Activated naive CD8-positive, alpha-beta T cell treated with anti-CD3 and anti-CD28 coated beads for 36 hours (primary cell): Measurements from ENCODE around the gene LIPC. TPM values are rescaled to one million over a fixed set of nuclear protein-coding genes. Genes with fewer than 3 reads are reported as not detected.
"Not testable (repeated sequence)": the region's sequence is repeated elsewhere in the genome, so short reads cannot be mapped to it uniquely, and the experiment has no call there.

ENCODE experiments used
- DNase-seq: peaks from one replicate; pipeline ENCODE4 v3.0.0; 2021
- H3K27ac Mint-ChIP-seq: one replicate; pipeline ENCODE4 v1.8.0; 2022; ENCODE audit warnings: mild to moderate bottlenecking, moderate library complexity, mixed read lengths
- H3K27me3 Mint-ChIP-seq: one replicate; pipeline ENCODE4 v1.8.0; 2022; ENCODE audit warnings: mild to moderate bottlenecking, mixed read lengths
- H3K36me3 Mint-ChIP-seq: one replicate; pipeline ENCODE4 v1.8.0; 2021; ENCODE audit warnings: mild to moderate bottlenecking, mixed read lengths
- H3K4me1 Mint-ChIP-seq: one replicate; pipeline ENCODE4 v1.8.0; 2021; ENCODE audit warnings: mixed read lengths
- H3K4me3 Mint-ChIP-seq: one replicate; pipeline ENCODE4 v1.8.0; 2022; ENCODE audit warnings: mild to moderate bottlenecking, moderate library complexity, mixed read lengths
- H3K9me3 Mint-ChIP-seq: one replicate; pipeline ENCODE4 v1.8.0; 2022; ENCODE audit warnings: mixed read lengths
- total RNA-seq, 2 experiments: library from RNA; stranded (reverse); gene quantifications; one replicate each; pipeline ENCODE4 v1.2.3, GENCODE V29; 2021

Gene LIPC
- total RNA-seq, 2 experiments from 2014 or later = 1.5 to 1.8 TPM

DNA sequence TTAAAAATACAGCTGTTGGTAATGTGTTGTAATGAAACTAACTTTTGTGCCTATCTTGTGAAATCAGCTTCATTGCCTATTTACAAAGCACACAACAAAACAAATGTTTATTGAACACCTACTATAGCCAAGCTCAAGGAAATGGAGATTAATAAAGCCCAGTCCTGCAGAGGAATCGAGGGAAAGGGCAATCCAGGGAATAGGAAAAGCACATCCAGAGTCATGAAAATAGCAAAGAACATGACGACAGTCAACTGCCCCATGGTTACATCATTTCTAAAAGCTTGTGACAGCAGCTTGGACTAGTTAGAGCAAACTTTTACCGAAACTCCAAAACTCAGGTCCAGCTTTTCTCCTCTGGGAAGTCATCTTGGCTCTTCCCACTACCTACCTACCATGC, 157.3 kb downstream of the LIPC start:
- peaks cover 24% of the 10 kb centered on the region for H3K4me1 Mint-ChIP-seq
- peaks cover 11% of the 10 kb centered on the region for H3K36me3 Mint-ChIP-seq
- H3K27ac Mint-ChIP-seq = no peak overlapping the region
- no peak overlapping the region for H3K4me3 Mint-ChIP-seq
- no peaks in the 10 kb centered on the region for H3K27me3 Mint-ChIP-seq
- peaks cover 4% of the 10 kb centered on the region for H3K9me3 Mint-ChIP-seq
- DNase-seq = no peak

DNA sequence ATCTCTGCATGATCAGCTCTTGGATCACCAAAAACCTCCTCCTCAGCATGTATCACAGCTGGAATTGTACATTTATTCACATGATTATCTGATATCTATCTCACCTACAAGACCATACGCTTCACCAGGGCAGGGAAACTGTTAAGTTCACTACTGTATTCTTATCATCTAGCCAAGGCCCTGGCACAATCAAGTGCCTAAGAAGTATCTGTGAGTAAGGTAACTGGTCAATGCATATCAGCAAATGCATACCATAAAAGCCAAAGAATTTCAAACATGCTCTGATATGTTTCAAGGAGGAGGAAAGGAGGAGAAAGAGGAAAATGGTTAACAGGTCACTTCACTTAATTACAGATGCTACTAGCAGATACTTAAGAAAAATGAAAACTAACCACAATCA, 158.4 kb downstream of the LIPC start:
- DNase-seq = no peak
- H3K9me3 Mint-ChIP-seq = peaks cover 2% of the 10 kb centered on the region
- peaks cover 25% of the 10 kb centered on the region for H3K4me1 Mint-ChIP-seq
- no peaks in the 10 kb centered on the region for H3K27me3 Mint-ChIP-seq
- H3K36me3 Mint-ChIP-seq = peaks cover 14% of the 10 kb centered on the region
- H3K4me3 Mint-ChIP-seq = no peak overlapping the region
- H3K27ac Mint-ChIP-seq = no peak overlapping the region

DNA sequence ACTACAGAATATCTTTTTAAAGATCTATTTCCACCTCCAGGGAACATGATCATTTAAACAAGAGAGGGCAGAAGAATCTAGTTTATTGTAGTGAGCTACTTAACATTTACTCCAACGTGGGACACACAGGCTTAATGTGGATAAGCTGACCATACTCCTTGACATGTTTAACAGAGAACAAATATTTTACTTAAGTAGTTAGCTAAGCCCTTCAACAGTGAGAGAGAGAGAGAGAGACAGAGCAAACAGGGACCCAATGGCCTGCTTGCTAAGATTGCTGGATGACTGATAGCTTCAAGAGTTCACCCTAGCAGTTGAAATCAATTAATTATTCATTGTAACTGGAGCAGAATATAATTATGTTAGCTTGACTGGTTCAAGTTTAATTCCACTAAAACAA, 159.1 kb downstream of the LIPC start:
- Mint-ChIP-seq H3K36me3 (peaks cover 18% of the 10 kb centered on the region), H3K4me1 (peaks cover 20% of the 10 kb centered on the region), H3K27me3 (no peaks in the 10 kb centered on the region), H3K27ac (no peak overlapping the region), H3K4me3 (no peak overlapping the region), H3K9me3 (peaks cover 2% of the 10 kb centered on the region)
- DNase-seq = no peak

DNA sequence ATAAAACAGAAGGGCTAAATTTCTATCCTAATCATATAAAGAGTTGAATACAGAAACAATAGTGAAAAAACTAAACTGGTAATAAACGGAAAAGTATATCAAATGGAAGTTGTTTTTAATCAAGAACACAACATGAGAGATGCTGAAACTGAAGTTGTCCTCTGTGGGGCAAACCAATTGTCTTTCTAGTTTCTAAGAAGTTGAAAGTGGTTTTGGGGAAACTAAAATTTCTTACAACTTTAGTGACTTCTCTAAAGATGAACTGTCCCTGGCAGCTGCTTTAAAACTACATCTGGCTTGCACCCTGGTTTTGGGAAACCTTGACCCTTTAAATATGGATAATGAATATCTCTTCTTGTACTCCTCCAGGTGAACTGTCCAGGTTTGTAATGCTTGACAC, 162.1 kb downstream of the LIPC start:
- Mint-ChIP-seq H3K36me3 (peaks cover 27% of the 10 kb centered on the region), H3K9me3 (peaks cover 2% of the 10 kb centered on the region), H3K4me3 (no peak overlapping the region), H3K27ac (peak overlapping the region; percentile 64), H3K27me3 (no peaks in the 10 kb centered on the region), H3K4me1 (peaks cover 22% of the 10 kb centered on the region)
- no peak for DNase-seq

DNA sequence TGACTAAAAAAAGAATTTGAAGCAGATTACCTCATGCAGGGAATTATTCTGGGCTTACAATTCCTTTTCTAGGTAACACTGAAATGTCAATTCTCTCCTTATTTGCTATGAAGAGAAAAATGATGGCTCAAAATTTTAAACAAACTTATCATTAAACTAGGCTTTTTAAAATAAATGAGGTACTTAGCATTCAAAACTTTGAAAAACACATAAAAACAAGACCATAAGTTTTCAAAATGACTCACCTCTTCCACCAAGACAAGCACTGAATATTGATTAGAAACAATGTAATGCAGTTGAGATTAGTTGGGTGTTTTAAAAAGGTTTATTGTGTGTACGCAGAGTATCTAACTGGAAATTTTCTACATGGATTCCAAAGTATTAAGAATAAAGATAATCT, 163.1 kb downstream of the LIPC start:
- no peak overlapping the region for H3K27ac Mint-ChIP-seq

DNA sequence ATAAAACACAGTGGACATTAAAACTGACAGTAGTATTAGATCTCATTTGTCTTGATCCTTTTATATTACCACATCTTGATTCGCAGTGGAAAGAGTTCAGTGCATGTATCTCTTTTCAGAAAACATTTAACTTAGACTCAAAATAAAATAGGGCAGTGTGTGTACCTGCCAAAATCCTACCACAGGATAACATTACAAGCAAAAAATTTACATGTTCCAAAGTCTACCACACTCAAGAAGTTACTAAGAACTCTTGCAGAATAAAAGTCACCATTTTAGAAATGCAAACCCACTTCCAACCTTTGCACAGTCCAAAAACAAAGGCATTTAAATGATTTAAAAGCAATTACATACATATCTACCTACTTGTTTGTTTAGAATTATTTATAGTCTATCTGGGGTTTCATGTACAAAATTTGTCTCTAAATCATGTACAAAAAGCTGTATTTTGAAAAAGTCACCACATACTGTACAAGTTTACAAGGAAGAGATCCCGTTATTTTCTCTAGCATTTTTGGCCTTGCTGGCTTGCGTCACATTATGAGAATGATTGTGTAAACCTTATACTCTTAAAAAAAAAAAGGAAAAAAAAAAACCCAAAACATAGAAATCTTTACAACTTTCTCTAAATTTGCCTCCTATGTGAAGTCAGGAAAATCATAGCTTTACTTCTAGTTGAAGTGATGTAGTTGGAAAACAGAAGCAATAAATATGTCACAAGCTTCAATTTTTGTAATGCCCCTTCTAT, 163.9 kb downstream of the LIPC start:
- Mint-ChIP-seq H3K27me3 (no peaks in the 10 kb centered on the region), H3K4me3 (no peak overlapping the region), H3K36me3 (peaks cover 31% of the 10 kb centered on the region), H3K4me1 (peaks cover 18% of the 10 kb centered on the region), H3K27ac (no peak overlapping the region), H3K9me3 (peaks cover 4% of the 10 kb centered on the region)
- DNase-seq = no peak

More for the DNA sequence above, 163.1 kb downstream of the LIPC start:
- Mint-ChIP-seq H3K4me1 (peaks cover 18% of the 10 kb centered on the region), H3K9me3 (peaks cover 4% of the 10 kb centered on the region), H3K4me3 (no peak overlapping the region), H3K36me3 (peaks cover 31% of the 10 kb centered on the region), H3K27me3 (no peaks in the 10 kb centered on the region)
- DNase-seq = no peak

DNA sequence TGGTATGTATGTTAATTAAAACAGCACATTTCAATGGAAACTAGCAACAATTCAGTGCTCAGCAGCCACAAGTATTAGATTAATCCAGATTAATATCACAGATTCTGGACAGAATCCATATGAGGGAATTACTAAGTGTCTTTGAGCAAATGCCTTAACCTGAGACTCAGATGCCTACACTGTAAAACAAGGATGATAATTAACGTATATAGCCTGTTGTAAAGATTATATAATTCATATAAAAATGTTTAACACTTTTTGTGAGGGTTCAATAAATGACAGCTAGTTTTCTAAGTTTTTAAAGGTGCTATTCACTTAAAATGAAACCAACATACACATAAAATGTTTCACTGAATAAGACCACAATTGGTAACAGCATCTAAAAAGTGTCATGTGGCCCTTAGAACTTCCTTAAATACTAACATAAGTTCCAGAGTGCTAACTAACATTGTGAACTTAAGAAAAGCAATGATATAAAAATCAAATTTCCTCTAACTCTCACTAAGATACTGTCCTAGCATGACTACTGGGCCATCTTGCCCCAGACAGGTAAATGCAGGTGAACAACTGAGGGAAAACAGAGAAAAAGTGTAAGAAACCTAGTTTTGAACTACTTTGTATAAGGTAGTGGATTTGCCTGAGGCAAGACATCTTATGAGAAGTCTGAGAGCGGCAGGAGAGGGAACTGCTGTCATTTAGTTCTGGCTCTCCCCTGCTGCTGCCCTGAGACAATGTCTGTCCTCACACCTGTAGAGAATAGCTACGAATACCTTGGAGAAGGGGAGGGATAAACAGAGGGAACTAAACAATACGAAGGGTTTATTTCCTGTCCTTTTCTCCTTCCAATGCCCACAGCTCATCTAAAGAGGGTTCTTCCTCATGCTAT, 166.4 kb downstream of the LIPC start:
- no peak for DNase-seq
- Mint-ChIP-seq H3K4me3 (no peak overlapping the region), H3K4me1 (peaks cover 18% of the 10 kb centered on the region), H3K27me3 (no peaks in the 10 kb centered on the region), H3K36me3 (peaks cover 37% of the 10 kb centered on the region), H3K9me3 (peaks cover 4% of the 10 kb centered on the region), H3K27ac (no peak overlapping the region)

DNA sequence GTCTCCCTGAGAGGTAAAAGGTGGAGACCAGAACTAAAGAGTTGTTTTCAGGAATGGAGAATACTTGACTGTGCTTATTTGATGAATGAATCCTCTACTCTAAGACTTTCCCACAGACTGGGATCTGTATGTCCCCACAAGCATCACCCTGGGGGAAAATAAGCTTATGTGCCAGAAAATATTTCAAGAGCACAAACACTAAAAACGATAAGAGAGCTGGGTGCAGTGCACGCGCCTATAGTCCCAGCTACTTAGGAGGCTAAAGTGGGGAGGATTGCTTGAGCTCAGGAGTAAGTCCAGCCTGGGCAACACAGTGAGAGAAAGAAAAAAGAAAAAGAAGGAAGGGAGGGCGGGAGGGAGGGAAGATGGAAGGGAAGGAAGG, 167.0 kb downstream of the LIPC start:
- Mint-ChIP-seq H3K4me3 (no peak overlapping the region), H3K27me3 (no peaks in the 10 kb centered on the region), H3K9me3 (peaks cover 2% of the 10 kb centered on the region), H3K27ac (no peak overlapping the region), H3K36me3 (peaks cover 37% of the 10 kb centered on the region), H3K4me1 (peaks cover 13% of the 10 kb centered on the region)
- no peak for DNase-seq

DNA sequence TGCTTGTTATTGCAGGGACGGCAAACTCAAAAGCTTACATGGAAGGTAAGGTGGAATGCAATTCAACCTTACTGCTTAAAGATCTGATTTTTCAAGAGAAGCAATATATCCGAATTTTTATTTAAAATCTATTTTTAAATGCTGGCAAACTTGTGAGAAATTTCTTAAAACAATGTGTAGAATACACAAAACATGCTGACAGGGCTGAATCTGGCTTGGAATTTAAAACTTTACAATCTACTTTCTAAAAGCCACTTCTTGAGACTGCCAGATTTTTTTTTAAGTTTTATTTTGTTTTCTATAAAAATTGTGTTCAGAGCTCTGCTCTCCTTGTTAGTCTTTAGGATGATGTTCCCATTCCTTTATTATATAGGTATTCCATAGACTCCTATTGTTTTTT, 171.0 kb downstream of the LIPC start:
- Mint-ChIP-seq H3K27ac (no peak overlapping the region), H3K4me3 (no peak overlapping the region), H3K9me3 (peaks cover 2% of the 10 kb centered on the region), H3K27me3 (no peaks in the 10 kb centered on the region), H3K36me3 (peaks cover 49% of the 10 kb centered on the region), H3K4me1 (peaks cover 12% of the 10 kb centered on the region)
- no peak for DNase-seq

DNA sequence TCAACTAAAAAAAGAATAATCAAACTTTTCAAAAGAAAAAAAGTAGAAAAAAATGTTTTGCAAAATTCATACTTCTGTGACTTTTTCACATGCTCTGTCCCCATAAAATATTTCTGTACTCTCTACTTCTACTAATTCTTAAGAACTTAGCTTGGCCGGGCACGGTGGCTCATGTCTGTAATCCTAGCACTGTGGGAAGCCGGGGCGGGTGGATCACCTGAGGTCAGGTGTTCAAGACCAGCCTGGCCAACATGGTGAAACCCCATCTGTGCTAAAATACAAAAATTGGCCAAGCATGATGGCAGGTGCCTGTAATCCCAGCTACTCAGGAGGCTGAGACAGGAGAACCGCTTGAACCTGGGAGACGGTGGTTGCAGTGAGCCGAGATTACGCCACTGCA, 172.1 kb downstream of the LIPC start:
- H3K4me3 Mint-ChIP-seq, DNase-seq, H3K9me3 Mint-ChIP-seq, H3K27ac Mint-ChIP-seq, H3K27me3 Mint-ChIP-seq: not testable (repeated sequence)
- Mint-ChIP-seq H3K36me3 (peaks cover 55% of the 10 kb centered on the region), H3K4me1 (peaks cover 19% of the 10 kb centered on the region)

DNA sequence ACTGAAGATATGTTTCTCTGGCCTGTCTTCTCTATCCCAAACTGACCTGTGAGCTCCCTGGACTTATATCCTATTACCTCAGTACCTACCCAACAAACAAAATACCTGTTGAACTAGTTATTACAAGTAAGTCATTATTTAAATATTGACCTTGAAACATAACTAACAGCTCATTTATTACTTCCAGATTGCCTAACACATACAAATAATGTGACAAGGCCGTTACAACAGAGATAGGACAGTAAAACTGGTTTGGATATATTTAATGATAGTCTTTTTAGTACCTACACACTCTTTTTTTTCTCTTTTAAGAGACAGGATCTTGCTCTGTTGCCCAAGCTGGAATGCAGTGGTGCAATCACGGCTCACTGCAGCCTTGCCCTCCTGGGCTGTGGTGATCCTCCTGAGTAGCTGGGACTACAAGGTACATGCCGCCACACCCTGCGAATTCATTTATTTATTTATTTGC, 172.7 kb downstream of the LIPC start:
- no peak overlapping the region for H3K4me3 Mint-ChIP-seq
- H3K27ac Mint-ChIP-seq = no peak overlapping the region
- H3K4me1 Mint-ChIP-seq = peaks cover 22% of the 10 kb centered on the region
- no peak for DNase-seq
- H3K9me3 Mint-ChIP-seq = peaks cover under 1% of the 10 kb centered on the region
- no peaks in the 10 kb centered on the region for H3K27me3 Mint-ChIP-seq
- H3K36me3 Mint-ChIP-seq = peaks cover 57% of the 10 kb centered on the region

DNA sequence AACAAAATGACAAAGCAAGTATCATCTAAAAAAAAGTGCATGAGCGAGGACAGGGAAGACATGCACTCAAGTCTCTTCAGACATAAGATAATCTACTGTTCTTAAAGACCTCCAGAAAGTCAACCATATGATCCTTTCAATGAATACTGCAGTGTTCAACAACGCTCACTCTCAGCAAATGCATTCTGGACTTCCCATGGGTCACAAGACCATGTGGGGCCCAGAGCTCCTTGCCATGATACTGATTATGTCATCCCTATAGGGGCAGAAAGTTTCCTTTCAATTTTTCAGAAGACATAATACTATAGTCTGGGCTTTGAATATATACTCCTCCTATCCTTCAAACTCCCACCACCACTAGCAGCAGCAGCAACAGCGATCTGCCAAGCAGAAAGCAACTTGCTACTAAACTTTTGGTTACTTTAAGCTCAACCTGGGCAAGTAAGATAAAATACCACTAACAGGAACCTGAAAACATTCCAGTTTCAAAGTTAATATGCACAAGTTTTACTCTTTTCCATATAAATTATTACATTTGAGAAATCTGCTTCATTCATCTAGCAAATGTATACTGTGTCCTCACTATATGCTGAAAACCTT, 174.2 kb downstream of the LIPC start:
- Mint-ChIP-seq H3K4me3 (no peak overlapping the region), H3K4me1 (peaks cover 22% of the 10 kb centered on the region), H3K27me3 (no peaks in the 10 kb centered on the region), H3K36me3 (peaks cover 68% of the 10 kb centered on the region), H3K27ac (no peak overlapping the region), H3K9me3 (no peaks in the 10 kb centered on the region)
- DNase-seq = no peak

DNA sequence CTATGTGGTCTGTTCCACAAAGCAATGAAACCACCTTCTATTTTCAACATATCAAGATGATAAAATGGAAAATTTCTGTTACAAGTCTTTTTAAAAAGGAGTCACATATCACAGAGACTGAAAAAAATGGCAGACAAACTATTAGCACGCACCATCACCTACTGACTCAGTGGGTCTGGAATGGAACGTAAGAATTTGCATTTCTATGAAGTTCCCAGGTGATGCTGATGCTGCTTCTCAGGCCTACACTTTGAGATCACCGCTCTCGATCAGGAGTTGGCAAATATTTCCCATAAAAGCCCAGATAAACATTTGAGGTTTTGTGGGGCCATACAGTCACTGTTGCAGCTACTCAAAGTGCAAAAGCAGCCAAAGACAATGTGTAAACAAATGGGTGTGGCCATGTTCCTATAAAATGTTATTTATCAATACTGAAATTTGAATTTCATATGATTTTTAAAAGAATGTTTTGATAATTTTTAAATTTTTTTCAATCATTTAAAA, 174.8 kb downstream of the LIPC start:
- Mint-ChIP-seq H3K4me3 (no peak overlapping the region), H3K9me3 (no peaks in the 10 kb centered on the region), H3K36me3 (peaks cover 67% of the 10 kb centered on the region), H3K4me1 (peaks cover 22% of the 10 kb centered on the region), H3K27me3 (no peaks in the 10 kb centered on the region), H3K27ac (no peak overlapping the region)
- DNase-seq = no peak

DNA sequence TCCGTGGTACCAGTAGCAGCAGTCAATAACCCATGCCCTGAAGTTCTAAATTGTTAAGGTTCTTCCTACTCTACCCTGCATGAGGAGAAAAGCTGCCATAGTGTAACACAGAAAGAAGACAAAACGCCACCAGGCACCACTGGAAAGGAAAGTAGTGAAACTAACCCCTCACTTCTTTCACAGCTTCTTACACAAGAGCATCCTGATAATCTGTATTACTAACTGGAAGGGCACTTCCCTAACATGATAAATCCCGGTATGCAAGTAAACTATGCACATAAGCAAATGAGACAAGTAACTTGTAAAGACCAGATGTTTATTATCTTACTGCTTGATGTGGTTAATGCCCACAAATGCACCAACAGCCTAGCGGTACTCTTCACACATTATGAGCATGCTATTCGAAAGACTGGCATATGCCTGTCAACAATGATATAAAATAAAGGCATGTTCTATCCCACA, 176.4 kb downstream of the LIPC start:
- no peaks in the 10 kb centered on the region for H3K27me3 Mint-ChIP-seq
- no peak overlapping the region for H3K4me3 Mint-ChIP-seq
- DNase-seq = no peak
- peaks cover under 1% of the 10 kb centered on the region for H3K9me3 Mint-ChIP-seq
- H3K4me1 Mint-ChIP-seq = peaks cover 22% of the 10 kb centered on the region
- peaks cover 68% of the 10 kb centered on the region for H3K36me3 Mint-ChIP-seq
- H3K27ac Mint-ChIP-seq = peak overlapping the region; percentile 25

DNA sequence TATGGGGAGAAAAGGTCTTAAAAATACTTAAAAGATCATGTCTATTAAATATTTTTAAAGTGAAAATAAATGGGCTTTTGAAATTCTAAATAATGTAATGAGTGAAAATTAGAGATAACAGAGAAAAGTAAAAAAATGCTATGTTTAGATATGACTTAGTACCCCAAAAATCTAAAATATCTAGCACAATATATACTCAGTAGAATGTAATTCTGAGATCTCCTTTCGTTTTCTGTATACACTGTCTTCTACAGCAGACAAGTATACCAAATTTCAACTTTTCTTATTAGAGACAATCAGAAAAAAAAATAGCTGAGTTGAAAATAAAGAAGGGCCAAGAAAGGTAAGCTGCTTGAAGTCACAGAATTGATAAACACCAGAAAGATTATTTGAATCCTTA, 176.9 kb downstream of the LIPC start:
- H3K27me3 Mint-ChIP-seq = no peaks in the 10 kb centered on the region
- H3K4me3 Mint-ChIP-seq = no peak overlapping the region
- H3K36me3 Mint-ChIP-seq = peaks cover 68% of the 10 kb centered on the region
- peaks cover 22% of the 10 kb centered on the region for H3K4me1 Mint-ChIP-seq
- no peak overlapping the region for H3K27ac Mint-ChIP-seq
- DNase-seq = no peak
- H3K9me3 Mint-ChIP-seq = peaks cover 5% of the 10 kb centered on the region
